ENCODE data around the gene KLHL28.
"Not testable (repeated sequence)": the region's sequence is repeated elsewhere in the genome, so short reads cannot be mapped to it uniquely, and the experiment has no call there.

The KLHL28 gene

DNA sequence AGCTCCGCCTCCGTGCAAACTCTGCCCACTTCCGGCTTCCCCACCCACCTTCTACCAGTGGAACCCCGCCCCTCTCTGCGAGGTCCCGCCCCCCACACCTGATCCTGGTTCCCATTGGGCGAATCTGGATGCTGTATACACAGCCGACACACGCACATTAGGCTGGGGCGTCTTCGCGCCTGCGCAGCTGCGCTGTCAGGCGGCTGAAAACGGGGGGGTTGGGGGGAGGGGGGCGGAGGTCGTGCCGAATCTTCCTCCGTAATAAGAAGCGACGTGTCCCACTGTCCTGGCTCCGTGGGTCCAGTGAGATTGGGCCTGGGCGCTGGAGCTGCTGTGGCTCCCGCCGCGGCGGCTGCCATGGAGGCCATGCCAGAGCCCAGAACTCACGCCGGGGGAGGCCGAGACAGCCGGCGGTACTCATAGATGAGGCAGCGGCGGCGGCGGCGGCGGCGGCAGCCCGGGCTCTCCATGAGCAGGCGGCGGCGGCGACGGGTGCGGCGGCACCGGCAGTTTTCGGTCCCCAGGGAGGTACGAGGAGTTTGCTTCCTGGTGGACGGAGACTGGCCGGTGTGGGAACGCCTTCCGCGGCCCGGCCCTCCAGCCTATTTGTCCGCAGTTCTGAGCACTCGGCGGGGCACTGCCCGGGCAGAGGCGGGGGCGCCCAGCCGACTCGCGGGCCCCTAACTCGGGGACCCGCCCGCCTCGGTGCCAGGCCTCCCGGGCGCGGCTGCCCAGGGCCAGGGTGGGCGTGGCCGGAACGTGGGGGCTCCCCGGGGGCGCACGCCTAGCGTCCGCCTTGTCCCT, 64.5 kb downstream of the KLHL28 start:
- DNase-seq = peak; percentile 97
- no peaks in the 10 kb centered on the region for H3K9me3 Mint-ChIP-seq
- H3K36me3 Mint-ChIP-seq (ENCODE audit: low read depth) = peaks cover 3% of the 10 kb centered on the region
- H3K27ac Mint-ChIP-seq = peak overlapping the region; percentile 94
- H3K4me3 Mint-ChIP-seq = peak overlapping the region; percentile 87
- H3K27me3 Mint-ChIP-seq = no peaks in the 10 kb centered on the region
- peaks cover 25% of the 10 kb centered on the region for H3K4me1 Mint-ChIP-seq (ENCODE audit: low read depth)

DNA sequence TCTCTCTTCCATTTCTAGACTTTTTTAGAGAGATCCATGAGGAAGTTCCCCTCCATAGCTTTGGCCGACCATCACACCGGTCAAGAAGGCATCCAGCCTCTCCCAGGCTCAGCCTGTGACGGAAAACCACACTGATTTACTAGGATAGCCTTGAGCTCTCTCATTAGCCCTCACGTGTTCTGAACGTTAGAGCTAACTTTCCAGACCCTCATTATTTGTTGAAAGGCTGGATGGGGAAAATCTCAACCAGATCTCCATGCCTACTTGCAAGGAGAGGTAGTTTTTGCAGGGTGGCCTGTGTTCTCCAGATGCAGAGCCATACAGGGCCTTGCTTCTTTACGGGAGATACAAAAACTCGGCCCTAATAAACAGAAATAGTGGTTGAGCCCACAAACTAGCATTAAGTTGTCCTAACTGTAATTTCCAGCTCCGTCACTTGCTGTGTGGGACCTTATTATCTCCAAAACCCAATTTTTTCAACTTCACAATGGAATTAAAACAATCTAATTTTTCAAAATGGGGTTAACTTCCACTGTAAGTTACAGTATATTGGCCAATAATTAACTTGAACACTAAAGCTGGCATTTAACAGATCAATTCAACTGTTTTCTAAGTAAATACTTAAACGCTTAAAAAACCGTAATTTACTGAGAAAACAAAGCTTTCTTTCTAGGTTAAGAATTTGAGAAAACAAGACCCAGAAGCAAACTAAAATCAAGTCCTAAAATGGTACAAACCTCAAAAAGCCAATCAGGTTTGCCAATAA, 65.3 kb downstream of the KLHL28 start:
- Mint-ChIP-seq H3K4me1 (ENCODE audit: low read depth) (peaks cover 31% of the 10 kb centered on the region), H3K36me3 (ENCODE audit: low read depth) (peaks cover 3% of the 10 kb centered on the region), H3K27me3 (no peaks in the 10 kb centered on the region), H3K9me3 (no peaks in the 10 kb centered on the region), H3K27ac (peak overlapping the region; percentile 94), H3K4me3 (peak overlapping the region; percentile 87)
- no peak for DNase-seq

DNA sequence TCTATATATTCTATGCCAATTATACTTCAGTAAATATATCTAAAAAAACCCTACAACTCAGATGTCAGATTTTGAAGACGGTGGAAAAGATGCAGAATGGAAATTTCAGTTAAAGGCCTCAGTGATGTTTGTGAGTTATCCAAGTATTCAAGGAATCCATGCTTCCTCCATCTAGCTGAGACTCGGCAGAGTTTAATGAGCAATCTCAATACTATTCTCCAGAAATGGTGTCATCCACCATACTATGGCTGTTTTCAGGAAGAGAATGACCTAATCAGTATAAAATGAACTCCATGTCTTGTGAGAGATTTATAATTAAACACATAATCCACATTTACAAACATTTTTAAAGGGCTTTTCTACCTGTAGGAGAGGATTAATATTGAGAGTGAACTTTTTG, 66.0 kb downstream of the KLHL28 start:
- H3K27ac Mint-ChIP-seq = no peak overlapping the region
- H3K4me3 Mint-ChIP-seq = no peak overlapping the region
- H3K27me3 Mint-ChIP-seq = no peaks in the 10 kb centered on the region

DNA sequence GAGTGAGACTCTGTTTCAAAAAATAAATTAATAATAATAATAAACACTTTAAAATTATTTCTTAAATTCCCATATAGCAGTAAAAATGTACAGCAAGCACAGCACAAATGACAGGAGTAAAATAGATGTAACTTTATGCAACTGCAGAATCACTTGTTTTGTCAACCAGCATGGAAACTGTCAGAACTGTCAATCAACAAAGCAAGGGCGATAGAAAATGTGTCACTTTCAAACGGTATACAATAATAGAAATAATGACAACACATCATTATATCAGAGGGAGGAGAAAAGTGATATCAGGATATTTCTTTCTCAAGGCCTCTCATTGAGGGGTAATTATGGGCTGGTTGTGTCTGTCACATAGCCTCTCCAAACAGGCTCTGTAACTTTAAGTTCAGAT, 68.2 kb downstream of the KLHL28 start:
- Mint-ChIP-seq H3K9me3 (no peaks in the 10 kb centered on the region), H3K27ac (no peak overlapping the region), H3K4me3 (no peak overlapping the region), H3K36me3 (ENCODE audit: low read depth) (no peaks in the 10 kb centered on the region), H3K27me3 (no peaks in the 10 kb centered on the region), H3K4me1 (ENCODE audit: low read depth) (peaks cover 24% of the 10 kb centered on the region)
- DNase-seq = no peak

More for the DNA sequence above, 66.0 kb downstream of the KLHL28 start:
- Mint-ChIP-seq H3K9me3 (no peaks in the 10 kb centered on the region), H3K36me3 (ENCODE audit: low read depth) (peaks cover 3% of the 10 kb centered on the region), H3K4me1 (ENCODE audit: low read depth) (peaks cover 31% of the 10 kb centered on the region)
- DNase-seq = no peak

DNA sequence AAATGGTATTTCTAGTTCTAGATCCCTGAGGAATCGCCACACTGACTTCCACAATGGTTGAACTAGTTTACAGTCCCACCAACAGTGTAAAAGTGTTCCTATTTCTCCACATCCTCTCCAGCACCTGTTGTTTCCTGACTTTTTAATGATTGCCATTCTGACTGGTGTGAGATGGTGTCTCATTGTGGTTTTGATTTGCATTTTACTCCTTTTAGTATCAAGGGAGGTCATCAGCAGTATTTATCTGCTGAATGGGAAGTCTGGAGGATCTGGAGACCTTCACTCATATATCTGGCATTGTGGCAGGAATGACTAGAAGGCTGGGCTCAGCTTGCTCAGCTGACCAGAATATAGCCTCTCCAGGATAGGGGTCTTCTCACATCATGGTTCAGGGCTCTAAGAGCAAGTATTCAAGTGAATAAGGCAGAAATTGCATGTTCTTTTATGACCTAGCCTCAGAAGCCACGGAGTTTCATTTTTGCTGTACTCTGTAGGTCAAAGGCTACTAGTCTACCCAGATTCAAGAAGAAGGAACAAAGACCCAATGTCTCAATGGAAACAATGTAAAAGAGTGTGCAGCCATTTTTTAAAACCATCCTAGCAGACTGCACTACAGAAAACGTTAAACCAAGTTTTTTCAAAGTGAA, 69.9 kb downstream of the KLHL28 start:
- not testable (repeated sequence) for DNase-seq; H3K9me3 Mint-ChIP-seq; H3K4me3 Mint-ChIP-seq; H3K36me3 Mint-ChIP-seq (ENCODE audit: low read depth); H3K27me3 Mint-ChIP-seq
- Mint-ChIP-seq H3K27ac (peak overlapping the region; percentile 41), H3K4me1 (ENCODE audit: low read depth) (peaks cover 15% of the 10 kb centered on the region)

DNA sequence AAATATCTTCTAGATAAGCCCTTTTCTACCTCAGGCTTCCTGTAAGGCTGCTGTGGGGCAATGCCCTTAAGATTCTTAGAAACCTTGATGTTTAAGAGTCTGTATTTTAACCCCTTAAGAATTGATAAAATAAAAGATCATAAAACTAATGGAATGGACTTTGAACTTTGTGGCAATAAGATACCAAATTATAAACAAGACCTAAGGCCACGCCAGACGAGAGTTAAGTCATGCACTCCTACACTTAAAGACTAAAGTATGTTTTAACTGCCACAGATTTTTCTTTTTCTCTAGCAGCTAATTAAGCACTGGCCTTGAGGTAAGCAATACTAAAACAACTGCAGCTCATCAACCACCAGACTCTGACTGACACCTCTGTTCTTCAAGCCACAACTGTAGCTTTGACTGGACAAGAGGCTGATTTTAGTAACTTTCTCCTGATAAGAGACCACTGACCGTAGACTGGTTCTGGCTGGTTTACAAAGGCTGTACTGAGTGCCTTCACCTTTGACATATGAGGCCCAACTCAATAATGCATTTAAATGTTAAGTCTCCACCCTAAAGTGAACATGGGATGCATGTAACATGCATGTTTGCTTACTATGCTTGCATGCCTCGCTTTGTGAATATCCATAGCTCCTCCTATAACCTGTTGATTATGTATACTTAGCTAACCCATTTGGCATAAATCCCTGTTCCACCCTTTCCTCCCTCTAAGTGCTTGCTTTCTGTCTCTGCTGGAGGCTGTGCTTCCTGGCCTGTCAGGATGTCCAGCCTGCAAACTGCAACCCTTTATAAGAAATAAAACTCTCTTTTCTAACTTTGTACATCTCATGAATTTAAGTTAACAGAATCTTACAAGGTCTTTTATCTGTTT, 71.9 kb downstream of the KLHL28 start:
- no peak overlapping the region for H3K4me3 Mint-ChIP-seq
- H3K4me1 Mint-ChIP-seq (ENCODE audit: low read depth) = peaks cover 9% of the 10 kb centered on the region
- H3K9me3 Mint-ChIP-seq = no peaks in the 10 kb centered on the region
- H3K27ac Mint-ChIP-seq = no peak overlapping the region
- no peaks in the 10 kb centered on the region for H3K36me3 Mint-ChIP-seq (ENCODE audit: low read depth)
- H3K27me3 Mint-ChIP-seq = no peaks in the 10 kb centered on the region
- no peak for DNase-seq

DNA sequence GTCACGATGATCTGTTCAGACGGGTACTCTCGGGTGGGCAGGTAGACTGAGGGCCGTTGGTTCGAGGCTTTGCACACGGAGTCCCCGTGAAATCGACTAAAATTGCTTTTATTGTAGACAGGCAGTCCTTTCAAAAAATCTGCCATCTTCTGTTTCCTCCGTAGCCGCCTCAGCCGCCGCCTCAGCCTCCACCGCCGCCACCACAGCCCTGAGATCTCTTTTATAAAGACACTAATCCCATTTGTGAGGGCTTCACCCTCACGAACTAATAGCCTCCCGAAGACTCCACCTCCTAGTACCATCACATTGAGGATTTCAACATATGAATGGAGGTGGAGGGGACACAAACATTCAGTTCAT, 74.2 kb downstream of the KLHL28 start:
- Mint-ChIP-seq H3K27me3 (peaks cover 2% of the 10 kb centered on the region), H3K4me3 (no peak overlapping the region), H3K27ac (no peak overlapping the region), H3K36me3 (ENCODE audit: low read depth) (no peaks in the 10 kb centered on the region), H3K4me1 (ENCODE audit: low read depth) (peaks cover 8% of the 10 kb centered on the region), H3K9me3 (peaks cover 8% of the 10 kb centered on the region)
- DNase-seq = no peak

DNA sequence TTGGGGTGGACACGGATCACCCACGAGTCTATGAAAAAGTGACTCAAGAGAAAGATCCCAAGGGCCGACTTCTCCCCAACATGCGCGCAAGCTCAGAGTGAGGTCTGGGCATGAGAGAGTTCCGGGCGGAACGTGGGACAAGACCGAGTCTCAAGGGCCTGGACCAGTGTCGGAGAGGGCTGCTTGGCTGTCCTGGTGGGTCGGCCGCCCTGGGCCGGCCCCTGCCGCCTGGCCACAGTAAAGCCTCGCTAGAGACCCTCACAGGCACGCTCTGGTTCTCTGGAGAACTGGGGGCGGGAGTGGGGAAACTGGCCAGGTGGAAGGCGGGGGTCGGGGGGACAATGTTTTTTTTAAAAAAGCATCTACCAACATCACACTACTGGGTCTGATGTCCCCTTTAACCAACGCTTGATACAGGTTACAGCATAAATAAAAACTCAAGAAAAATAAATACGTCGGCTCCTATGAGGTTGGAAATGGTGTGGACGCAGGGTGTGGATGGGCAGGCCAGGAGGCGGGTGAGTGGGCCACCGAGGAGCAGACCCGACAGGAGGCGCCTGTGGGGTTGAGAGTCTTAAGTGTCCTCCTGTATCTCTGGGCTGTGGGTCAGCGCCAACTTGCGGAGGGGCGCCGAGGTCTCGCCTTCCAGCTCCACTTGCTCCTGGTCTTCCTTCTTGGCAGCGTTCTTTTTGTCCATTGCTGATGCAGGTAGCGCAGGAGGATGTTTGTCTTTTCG, 74.7 kb downstream of the KLHL28 start:
- Mint-ChIP-seq H3K4me3 (no peak overlapping the region), H3K9me3 (peaks cover 13% of the 10 kb centered on the region), H3K27me3 (peaks cover 6% of the 10 kb centered on the region), H3K4me1 (ENCODE audit: low read depth) (peaks cover 4% of the 10 kb centered on the region), H3K36me3 (ENCODE audit: low read depth) (peaks cover 3% of the 10 kb centered on the region), H3K27ac (no peak overlapping the region)
- no peak for DNase-seq

DNA sequence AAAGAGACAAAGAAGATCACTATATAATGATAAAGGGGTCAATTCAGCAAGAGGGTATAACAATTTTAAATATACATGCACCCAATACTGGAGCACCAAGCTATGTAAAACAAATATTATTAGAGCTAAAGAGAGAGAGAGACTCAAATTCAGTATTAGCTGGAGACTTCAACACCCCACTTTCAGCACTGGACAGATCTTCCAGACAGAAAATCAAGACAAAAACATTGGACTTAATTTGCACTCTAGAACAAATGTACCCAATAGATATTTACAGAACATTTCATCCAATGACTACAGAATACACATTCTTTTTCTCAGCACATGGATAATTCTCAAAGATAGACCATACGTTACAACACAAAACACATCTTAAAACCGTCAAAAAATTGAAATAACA, 81.0 kb downstream of the KLHL28 start:
- Mint-ChIP-seq H3K27ac (no peak overlapping the region), H3K9me3 (peaks cover 28% of the 10 kb centered on the region), H3K27me3 (peaks cover 30% of the 10 kb centered on the region), H3K4me1 (ENCODE audit: low read depth) (no peaks in the 10 kb centered on the region), H3K36me3 (ENCODE audit: low read depth) (peaks cover 7% of the 10 kb centered on the region), H3K4me3 (no peak overlapping the region)
- DNase-seq = no peak

Measured in activated T-cell treated with anti-CD3 and anti-CD28 coated beads, Interleukin-2, amount 50 U/mL, for 24 hours (primary cell).